ENCODE measurements around the gene MMAB. TPM values are rescaled to one million over a fixed set of nuclear protein-coding genes. Genes with fewer than 3 reads are reported as not detected.

The MMAB gene
- total and polyA plus RNA-seq, 10 of the 15 experiments (the other 5 are each of a cell fraction or from before 2014, with no cell fraction given), result 10.6 to 65.3 (median 45.2) TPM

DNA sequence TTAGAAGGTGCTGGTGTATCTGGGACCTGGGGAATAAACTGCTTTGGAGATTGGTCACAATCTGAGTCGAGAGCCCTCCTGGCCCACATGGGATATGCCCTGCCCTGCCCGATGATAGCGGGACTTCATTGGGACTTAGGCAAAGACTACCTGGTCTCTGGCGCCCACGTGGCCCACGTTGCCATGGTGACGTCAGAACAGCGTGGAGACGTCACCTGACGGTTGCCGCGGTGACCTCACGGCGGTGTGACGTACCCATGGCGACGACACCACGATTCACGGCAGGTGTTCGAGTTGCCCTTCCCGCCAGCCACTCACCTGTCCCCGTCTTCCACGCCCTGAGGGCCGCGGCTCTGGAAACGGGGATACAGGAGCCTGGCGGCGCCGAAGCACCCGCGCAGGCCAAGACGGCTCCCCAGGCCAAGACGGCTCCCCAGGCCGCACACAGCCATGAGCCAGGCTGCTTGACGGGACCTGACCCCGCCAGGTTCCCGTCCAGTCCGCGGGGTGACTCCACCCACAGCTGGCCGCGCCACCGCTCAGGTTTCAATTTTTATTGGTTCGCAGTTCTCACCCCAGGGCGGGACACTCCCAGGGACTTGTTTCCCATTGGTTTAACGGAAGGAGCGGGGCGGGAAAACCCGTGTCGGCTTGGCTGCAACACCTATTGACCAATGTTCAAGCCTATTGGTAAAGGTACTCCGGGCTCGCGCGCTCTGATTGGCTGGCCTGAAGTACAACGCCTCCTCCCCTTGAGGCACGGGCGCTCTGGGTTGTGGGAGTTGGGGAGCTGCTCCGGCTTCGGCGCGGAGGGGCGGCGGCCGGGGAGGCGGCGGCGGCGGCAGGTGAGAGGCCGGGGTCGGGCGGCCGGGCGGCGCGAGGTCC lies at the start of gene MMAB, which contains the start of gene MVK (continued):
- TF ChIP-seq IKZF2 (IDR thresholded peaks at IDR 0.05) (no peak), SUZ12 (IDR thresholded peaks at IDR 0.05; ENCODE audit: unreplicated experiment) (no peak), TBL1XR1 (IDR thresholded peaks at IDR 0.05; ENCODE audit: low read depth, low read length) (no peak; the same call in 1 of the 2 replicates), MYC (IDR thresholded peaks at IDR 0.05; ENCODE audit: insufficient read depth, insufficient read length, insufficient replicate concordance, low read length, severe bottlenecking) (no peak), ZNF592 (IDR thresholded peaks at IDR 0.05) (peak; percentile 59; the same call in 1 of the 2 replicates), ZNF622 (IDR thresholded peaks at IDR 0.05) (no peak), CUX1 (IDR thresholded peaks at IDR 0.05; ENCODE audit: insufficient replicate concordance, low read depth, low read length) (no peak), JUND (IDR thresholded peaks at IDR 0.05; ENCODE audit: low read depth, low read length) (peak; percentile 10; the same call in 1 of the 2 replicates)
- TF ChIP-seq, protein P1, sequence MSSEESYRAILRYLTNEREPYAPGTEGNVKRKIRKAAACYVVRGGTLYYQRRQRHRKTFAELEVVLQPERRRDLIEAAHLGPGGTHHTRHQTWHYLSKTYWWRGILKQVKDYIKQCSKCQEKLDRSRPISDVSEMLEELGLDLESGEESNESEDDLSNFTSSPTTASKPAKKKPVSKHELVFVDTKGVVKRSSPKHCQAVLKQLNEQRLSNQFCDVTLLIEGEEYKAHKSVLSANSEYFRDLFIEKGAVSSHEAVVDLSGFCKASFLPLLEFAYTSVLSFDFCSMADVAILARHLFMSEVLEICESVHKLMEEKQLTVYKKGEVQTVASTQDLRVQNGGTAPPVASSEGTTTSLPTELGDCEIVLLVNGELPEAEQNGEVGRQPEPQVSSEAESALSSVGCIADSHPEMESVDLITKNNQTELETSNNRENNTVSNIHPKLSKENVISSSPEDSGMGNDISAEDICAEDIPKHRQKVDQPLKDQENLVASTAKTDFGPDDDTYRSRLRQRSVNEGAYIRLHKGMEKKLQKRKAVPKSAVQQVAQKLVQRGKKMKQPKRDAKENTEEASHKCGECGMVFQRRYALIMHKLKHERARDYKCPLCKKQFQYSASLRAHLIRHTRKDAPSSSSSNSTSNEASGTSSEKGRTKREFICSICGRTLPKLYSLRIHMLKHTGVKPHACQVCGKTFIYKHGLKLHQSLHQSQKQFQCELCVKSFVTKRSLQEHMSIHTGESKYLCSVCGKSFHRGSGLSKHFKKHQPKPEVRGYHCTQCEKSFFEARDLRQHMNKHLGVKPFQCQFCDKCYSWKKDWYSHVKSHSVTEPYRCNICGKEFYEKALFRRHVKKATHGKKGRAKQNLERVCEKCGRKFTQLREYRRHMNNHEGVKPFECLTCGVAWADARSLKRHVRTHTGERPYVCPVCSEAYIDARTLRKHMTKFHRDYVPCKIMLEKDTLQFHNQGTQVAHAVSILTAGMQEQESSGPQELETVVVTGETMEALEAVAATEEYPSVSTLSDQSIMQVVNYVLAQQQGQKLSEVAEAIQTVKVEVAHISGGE (CRISPR knock-in tag; IDR thresholded peaks at IDR 0.05), result no peak
- TF ChIP-seq, protein P2, sequence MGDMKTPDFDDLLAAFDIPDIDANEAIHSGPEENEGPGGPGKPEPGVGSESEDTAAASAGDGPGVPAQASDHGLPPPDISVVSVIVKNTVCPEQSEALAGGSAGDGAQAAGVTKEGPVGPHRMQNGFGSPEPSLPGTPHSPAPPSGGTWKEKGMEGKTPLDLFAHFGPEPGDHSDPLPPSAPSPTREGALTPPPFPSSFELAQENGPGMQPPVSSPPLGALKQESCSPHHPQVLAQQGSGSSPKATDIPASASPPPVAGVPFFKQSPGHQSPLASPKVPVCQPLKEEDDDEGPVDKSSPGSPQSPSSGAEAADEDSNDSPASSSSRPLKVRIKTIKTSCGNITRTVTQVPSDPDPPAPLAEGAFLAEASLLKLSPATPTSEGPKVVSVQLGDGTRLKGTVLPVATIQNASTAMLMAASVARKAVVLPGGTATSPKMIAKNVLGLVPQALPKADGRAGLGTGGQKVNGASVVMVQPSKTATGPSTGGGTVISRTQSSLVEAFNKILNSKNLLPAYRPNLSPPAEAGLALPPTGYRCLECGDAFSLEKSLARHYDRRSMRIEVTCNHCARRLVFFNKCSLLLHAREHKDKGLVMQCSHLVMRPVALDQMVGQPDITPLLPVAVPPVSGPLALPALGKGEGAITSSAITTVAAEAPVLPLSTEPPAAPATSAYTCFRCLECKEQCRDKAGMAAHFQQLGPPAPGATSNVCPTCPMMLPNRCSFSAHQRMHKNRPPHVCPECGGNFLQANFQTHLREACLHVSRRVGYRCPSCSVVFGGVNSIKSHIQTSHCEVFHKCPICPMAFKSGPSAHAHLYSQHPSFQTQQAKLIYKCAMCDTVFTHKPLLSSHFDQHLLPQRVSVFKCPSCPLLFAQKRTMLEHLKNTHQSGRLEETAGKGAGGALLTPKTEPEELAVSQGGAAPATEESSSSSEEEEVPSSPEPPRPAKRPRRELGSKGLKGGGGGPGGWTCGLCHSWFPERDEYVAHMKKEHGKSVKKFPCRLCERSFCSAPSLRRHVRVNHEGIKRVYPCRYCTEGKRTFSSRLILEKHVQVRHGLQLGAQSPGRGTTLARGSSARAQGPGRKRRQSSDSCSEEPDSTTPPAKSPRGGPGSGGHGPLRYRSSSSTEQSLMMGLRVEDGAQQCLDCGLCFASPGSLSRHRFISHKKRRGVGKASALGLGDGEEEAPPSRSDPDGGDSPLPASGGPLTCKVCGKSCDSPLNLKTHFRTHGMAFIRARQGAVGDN (IDR thresholded peaks at IDR 0.05), result peak; percentile 79

Measured in GM12878 (cell line).